ENCODE measurements around the gene SDK1.

DNA sequence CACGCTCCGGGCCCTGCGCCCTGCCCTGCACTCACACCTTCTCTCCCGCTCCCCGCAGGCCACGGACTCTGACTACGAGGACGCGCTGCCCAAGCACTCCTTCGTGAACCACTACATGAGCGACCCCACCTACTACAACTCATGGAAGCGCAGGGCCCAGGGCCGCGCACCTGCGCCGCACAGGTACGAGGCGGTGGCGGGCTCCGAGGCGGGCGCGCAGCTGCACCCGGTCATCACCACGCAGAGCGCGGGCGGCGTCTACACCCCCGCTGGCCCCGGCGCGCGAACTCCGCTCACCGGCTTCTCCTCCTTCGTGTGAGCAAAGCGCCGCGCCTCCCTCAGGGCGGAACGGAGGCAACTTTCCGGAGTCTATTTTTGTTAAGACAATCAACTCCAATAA lies 964.0 kb downstream of the SDK1 start:
- TF ChIP-seq, protein P1, sequence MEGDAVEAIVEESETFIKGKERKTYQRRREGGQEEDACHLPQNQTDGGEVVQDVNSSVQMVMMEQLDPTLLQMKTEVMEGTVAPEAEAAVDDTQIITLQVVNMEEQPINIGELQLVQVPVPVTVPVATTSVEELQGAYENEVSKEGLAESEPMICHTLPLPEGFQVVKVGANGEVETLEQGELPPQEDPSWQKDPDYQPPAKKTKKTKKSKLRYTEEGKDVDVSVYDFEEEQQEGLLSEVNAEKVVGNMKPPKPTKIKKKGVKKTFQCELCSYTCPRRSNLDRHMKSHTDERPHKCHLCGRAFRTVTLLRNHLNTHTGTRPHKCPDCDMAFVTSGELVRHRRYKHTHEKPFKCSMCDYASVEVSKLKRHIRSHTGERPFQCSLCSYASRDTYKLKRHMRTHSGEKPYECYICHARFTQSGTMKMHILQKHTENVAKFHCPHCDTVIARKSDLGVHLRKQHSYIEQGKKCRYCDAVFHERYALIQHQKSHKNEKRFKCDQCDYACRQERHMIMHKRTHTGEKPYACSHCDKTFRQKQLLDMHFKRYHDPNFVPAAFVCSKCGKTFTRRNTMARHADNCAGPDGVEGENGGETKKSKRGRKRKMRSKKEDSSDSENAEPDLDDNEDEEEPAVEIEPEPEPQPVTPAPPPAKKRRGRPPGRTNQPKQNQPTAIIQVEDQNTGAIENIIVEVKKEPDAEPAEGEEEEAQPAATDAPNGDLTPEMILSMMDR (IDR thresholded peaks at IDR 0.05; ENCODE audit: low read depth, low read length, poor library complexity, severe bottlenecking): no peak
- TF ChIP-seq EZH2phosphoT487 (IDR thresholded peaks at IDR 0.05; ENCODE audit: borderline replicate concordance, low read length): no peak

All from DOHH2 (cell line).